BLaER1 (cell line): ENCODE data around the gene JADE1.

Experiments used
- H3K27ac ChIP-seq: shearing (Covaris generic); formaldehyde crosslinking; 2 replicates; pipeline ENCODE4 v1.8.1; 2022
- H3K27me3 ChIP-seq: shearing (Covaris generic); formaldehyde crosslinking; 2 replicates; pipeline ENCODE4 v1.8.1; 2022
- H3K36me3 ChIP-seq: shearing (Covaris generic); formaldehyde crosslinking; 2 replicates; pipeline ENCODE4 v1.8.1; 2022
- H3K4me1 ChIP-seq: shearing (Covaris generic); formaldehyde crosslinking; 2 replicates; pipeline ENCODE4 v1.8.1; 2022
- H3K4me2 ChIP-seq: shearing (Covaris generic); formaldehyde crosslinking; 2 replicates; pipeline ENCODE4 v1.8.1; 2022
- H3K4me3 ChIP-seq: shearing (Covaris generic); formaldehyde crosslinking; 2 replicates; pipeline ENCODE4 v1.8.1; 2022
- H3K9ac ChIP-seq: shearing (Covaris generic); formaldehyde crosslinking; 2 replicates; pipeline ENCODE4 v1.8.1; 2022
- H3K9me3 ChIP-seq: shearing (Covaris generic); formaldehyde crosslinking; 2 replicates; pipeline ENCODE4 v1.8.1; 2022
- H4K20me1 ChIP-seq: shearing (Covaris generic); formaldehyde crosslinking; 2 replicates; pipeline ENCODE4 v1.8.1; 2022
- Cebpa-rat ChIP-seq: shearing (Covaris generic); IDR thresholded peaks from 2 replicates; pipeline ENCODE4 v1.8.1; 2022

JADE1 gene

GRCh38 chr4:128855621-128856020 lies 46.1 kb downstream of the JADE1 start:
- TF ChIP-seq Cebpa-rat, result no peak
- Histone ChIP-seq H3K4me2 (peak overlapping the region; percentile 76), H3K36me3 (peaks cover 86% of the 10 kb centered on the region), H3K27ac (peak overlapping the region; percentile 33; the same call in 1 of the 2 replicates), H3K9ac (0 out of 2 replicates have a peak overlapping the region, but pooled peaks have one; percentile 30), H3K9me3 (no peaks in the 10 kb centered on the region), H4K20me1 (peaks cover 55% of the 10 kb centered on the region), H3K27me3 (no peaks in the 10 kb centered on the region), H3K4me3 (no peak overlapping the region), H3K4me1 (peaks cover 60% of the 10 kb centered on the region)

GRCh38 chr4:128856246-128856645 lies 46.7 kb downstream of the JADE1 start:
- Histone ChIP-seq H3K4me2 (peak overlapping the region; percentile 76), H3K36me3 (peaks cover 86% of the 10 kb centered on the region), H4K20me1 (peaks cover 61% of the 10 kb centered on the region)

GRCh38 chr4:128858879-128859671 lies 49.6 kb downstream of the JADE1 start:
- no peak for TF ChIP-seq Cebpa-rat
- Histone ChIP-seq H4K20me1 (peaks cover 81% of the 10 kb centered on the region), H3K36me3 (peaks cover 86% of the 10 kb centered on the region), H3K4me3 (no peak overlapping the region), H3K4me1 (peaks cover 72% of the 10 kb centered on the region), H3K27ac (no peak overlapping the region), H3K9ac (no peak overlapping the region), H3K9me3 (no peaks in the 10 kb centered on the region), H3K27me3 (no peaks in the 10 kb centered on the region), H3K4me2 (0 out of 2 replicates have a peak overlapping the region, but pooled peaks have one; percentile 12)

More at GRCh38 chr4:128856246-128856645, 46.7 kb downstream of the JADE1 start:
- Histone ChIP-seq H3K27me3 (no peaks in the 10 kb centered on the region), H3K4me3 (no peak overlapping the region), H3K9me3 (no peaks in the 10 kb centered on the region), H3K4me1 (peaks cover 66% of the 10 kb centered on the region), H3K9ac (no peak overlapping the region), H3K27ac (no peak overlapping the region)
- TF ChIP-seq Cebpa-rat, result no peak

GRCh38 chr4:128859887-128860677 lies 50.6 kb downstream of the JADE1 start:
- H3K36me3 ChIP-seq, result peaks cover 93% of the 10 kb centered on the region
- H3K27ac ChIP-seq, result no peak overlapping the region
- no peak overlapping the region for H3K9ac ChIP-seq
- no peaks in the 10 kb centered on the region for H3K9me3 ChIP-seq
- no peak for TF ChIP-seq Cebpa-rat
- H3K4me1 ChIP-seq, result peaks cover 62% of the 10 kb centered on the region
- peaks cover 71% of the 10 kb centered on the region for H4K20me1 ChIP-seq
- H3K4me3 ChIP-seq, result no peak overlapping the region
- H3K4me2 ChIP-seq, result peak overlapping the region; percentile 78
- no peaks in the 10 kb centered on the region for H3K27me3 ChIP-seq

- 0 out of 2 replicates have a peak overlapping the region, but pooled peaks have one; percentile 8 for H3K4me3 ChIP-seq
- peaks cover 45% of the 10 kb centered on the region for H3K4me1 ChIP-seq
- H3K9me3 ChIP-seq, result no peaks in the 10 kb centered on the region
- H3K9ac ChIP-seq, result no peak overlapping the region
- peak overlapping the region; percentile 54; the same call in 1 of the 2 replicates for H3K27ac ChIP-seq
- peaks cover 58% of the 10 kb centered on the region for H4K20me1 ChIP-seq
- H3K36me3 ChIP-seq, result peaks cover 93% of the 10 kb centered on the region
- no peak for TF ChIP-seq Cebpa-rat
- H3K4me2 ChIP-seq, result peak overlapping the region; percentile 78
- H3K27me3 ChIP-seq, result no peaks in the 10 kb centered on the region
Measured at GRCh38 chr4:128861856-128862518, 52.5 kb downstream of the JADE1 start.

GRCh38 chr4:128862608-128863311 lies 53.3 kb downstream of the JADE1 start:
- Histone ChIP-seq H4K20me1 (peaks cover 58% of the 10 kb centered on the region), H3K9ac (no peak overlapping the region), H3K4me3 (no peak overlapping the region), H3K36me3 (peaks cover 93% of the 10 kb centered on the region), H3K4me1 (peaks cover 45% of the 10 kb centered on the region), H3K9me3 (no peaks in the 10 kb centered on the region), H3K27ac (peak overlapping the region; percentile 54), H3K4me2 (peak overlapping the region; percentile 78), H3K27me3 (no peaks in the 10 kb centered on the region)
- TF ChIP-seq Cebpa-rat, result no peak

- TF ChIP-seq Cebpa-rat, result no peak
- H4K20me1 ChIP-seq, result peaks cover 56% of the 10 kb centered on the region
- peak overlapping the region; percentile 54; the same call in 1 of the 2 replicates for H3K27ac ChIP-seq
- H3K4me1 ChIP-seq, result peaks cover 45% of the 10 kb centered on the region
- no peak overlapping the region for H3K4me3 ChIP-seq
- no peaks in the 10 kb centered on the region for H3K9me3 ChIP-seq
- H3K4me2 ChIP-seq, result peak overlapping the region; percentile 78
- H3K9ac ChIP-seq, result no peak overlapping the region
- no peaks in the 10 kb centered on the region for H3K27me3 ChIP-seq
- peaks cover 93% of the 10 kb centered on the region for H3K36me3 ChIP-seq
Measured at GRCh38 chr4:128863312-128864075, 54.0 kb downstream of the JADE1 start.

GRCh38 chr4:128865132-128865531 lies 55.6 kb downstream of the JADE1 start:
- H3K9me3 ChIP-seq, result no peaks in the 10 kb centered on the region
- H3K9ac ChIP-seq, result no peak overlapping the region
- peaks cover 34% of the 10 kb centered on the region for H3K4me1 ChIP-seq
- H3K27ac ChIP-seq, result no peak overlapping the region
- peaks cover 40% of the 10 kb centered on the region for H4K20me1 ChIP-seq
- no peak for TF ChIP-seq Cebpa-rat
- H3K4me3 ChIP-seq, result no peak overlapping the region
- peaks cover 93% of the 10 kb centered on the region for H3K36me3 ChIP-seq
- no peaks in the 10 kb centered on the region for H3K27me3 ChIP-seq
- no peak overlapping the region for H3K4me2 ChIP-seq
